NCI-H526 treated with DMSO at 0.1 percent for 48 hours (cell line): ENCODE results near the gene USP8.
"Not testable (repeated sequence)": the region's sequence is repeated elsewhere in the genome, so short reads cannot be mapped to it uniquely, and the experiment has no call there.

Experiments
- DNase-seq: peaks from one replicate; lab custom pipeline; 2025; lab: John Stamatoyannopoulos, UW

Gene USP8

GRCh38 chr15:50440932-50441331 lies 16.7 kb downstream of the USP8 start:
- DNase-seq = no peak

DNA sequence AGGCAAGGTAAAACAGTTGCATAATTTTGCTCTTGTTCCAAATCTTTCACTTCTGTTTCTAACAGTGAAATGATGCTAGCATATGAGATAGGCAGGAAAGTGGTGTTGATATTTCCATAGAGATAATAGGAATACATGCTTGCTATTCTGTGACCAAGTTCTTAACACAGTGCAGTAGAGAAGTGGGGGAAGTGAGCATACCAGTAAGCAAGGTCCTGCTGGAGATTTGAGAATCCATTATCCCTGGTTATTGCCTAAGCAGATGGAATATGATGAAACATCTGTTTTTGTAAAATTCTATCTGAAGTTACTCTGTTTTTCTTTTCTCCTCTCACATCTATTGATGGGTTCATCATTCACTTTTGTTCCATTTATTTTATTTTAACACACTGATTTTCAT lies 28.7 kb downstream of the USP8 start:
- DNase-seq = no peak

GRCh38 chr15:50458348-50459112 lies 34.3 kb downstream of the USP8 start:
- no peak for DNase-seq

GRCh38 chr15:50463423-50464358 lies 39.5 kb downstream of the USP8 start:
- DNase-seq = no peak

GRCh38 chr15:50471072-50471471 lies 46.9 kb downstream of the USP8 start:
- no peak for DNase-seq

GRCh38 chr15:50476143-50476542 lies 51.9 kb downstream of the USP8 start:
- DNase-seq = no peak

- no peak for DNase-seq
Measured at GRCh38 chr15:50484781-50485180, 60.6 kb downstream of the USP8 start.

GRCh38 chr15:50485389-50485788 lies 61.2 kb downstream of the USP8 start:
- no peak for DNase-seq

DNA sequence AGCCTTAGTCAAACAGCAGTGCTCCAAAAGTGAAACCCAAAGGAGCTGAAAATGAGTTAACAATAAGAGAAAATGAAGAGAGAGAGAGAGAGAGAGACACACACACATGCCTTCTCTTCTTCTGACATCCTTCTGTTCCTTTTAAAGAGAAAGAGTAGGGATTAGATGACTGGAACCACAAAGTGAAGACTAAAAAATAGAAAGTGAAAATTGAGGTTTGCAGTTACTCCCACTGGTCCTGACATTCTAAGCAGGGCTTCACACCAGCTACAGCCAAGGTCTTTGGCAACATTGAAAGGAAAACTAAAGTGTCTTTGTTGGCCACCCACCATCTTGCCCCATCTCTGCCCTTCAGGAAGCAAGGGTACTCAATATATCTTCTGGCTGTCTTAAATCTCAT lies 63.1 kb downstream of the USP8 start:
- no peak for DNase-seq

GRCh38 chr15:50493625-50494024 lies 69.4 kb downstream of the USP8 start:
- no peak for DNase-seq

DNA sequence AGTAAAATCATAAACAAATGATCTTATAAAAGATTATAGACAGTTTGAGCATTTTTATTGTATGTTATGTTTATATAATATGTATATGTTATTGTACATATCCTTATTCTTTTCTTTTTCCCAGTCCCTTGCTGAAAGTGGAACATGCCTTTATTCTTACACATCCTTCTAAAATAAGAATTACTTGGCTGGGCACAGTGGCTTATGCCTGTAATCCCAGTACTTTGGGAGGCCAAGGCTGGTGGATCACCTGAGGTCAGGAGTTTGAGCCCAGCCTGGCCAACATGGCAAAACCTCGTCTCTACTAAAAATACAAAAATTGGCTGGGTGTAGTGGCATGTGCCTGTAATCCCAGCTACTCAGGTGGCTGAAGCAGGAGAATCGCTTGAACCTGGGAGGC lies 70.3 kb downstream of the USP8 start:
- not testable (repeated sequence) for DNase-seq

DNA sequence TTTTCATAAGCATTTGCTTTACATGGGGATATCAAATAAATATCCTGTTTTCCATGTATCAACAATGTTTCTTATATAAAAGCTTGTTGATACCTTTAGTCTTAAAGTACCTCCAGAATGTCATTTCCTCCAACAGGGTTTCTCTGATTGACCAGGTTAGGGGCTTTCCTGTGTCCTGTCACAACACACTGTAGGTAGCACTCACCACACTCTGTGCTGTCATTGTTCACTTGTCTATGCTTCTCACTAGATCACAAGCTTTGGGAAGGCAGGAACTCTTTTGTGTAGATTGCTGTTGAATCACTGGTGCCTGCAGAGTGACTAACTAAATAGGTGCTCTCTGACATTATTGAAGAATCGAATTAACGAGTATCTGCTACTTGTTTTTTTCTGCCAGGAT lies 72.5 kb downstream of the USP8 start:
- DNase-seq = no peak

- no peak for DNase-seq
Measured at GRCh38 chr15:50500352-50500751, 76.1 kb downstream of the USP8 start.

GRCh38 chr15:50501815-50502214 lies 77.6 kb downstream of the USP8 start:
- no peak for DNase-seq

- DNase-seq = no peak
Measured at GRCh38 chr15:50503144-50503543, 78.9 kb downstream of the USP8 start.

GRCh38 chr15:50505656-50506055 lies 81.5 kb downstream of the USP8 start:
- DNase-seq = not testable (repeated sequence)

DNA sequence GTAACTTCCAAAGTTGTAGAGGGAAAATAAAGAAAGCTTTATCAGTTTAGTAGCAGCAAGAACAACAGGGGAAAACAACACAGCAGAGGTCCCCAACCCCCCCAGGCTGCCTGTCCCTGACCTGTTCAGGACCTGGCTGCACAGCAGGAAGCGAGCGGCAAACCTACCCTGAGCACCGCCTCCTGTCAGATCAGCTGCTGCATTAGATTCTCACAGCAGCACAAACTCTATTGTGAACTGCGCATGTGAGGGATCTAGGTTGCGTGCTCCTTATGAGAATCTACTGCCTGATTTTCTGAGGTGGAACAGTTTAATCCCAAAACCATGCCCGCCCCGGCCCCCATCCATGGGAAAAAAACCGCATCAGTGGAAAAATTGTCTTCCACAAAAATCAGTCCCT lies 81.9 kb downstream of the USP8 start:
- DNase-seq = no peak

DNA sequence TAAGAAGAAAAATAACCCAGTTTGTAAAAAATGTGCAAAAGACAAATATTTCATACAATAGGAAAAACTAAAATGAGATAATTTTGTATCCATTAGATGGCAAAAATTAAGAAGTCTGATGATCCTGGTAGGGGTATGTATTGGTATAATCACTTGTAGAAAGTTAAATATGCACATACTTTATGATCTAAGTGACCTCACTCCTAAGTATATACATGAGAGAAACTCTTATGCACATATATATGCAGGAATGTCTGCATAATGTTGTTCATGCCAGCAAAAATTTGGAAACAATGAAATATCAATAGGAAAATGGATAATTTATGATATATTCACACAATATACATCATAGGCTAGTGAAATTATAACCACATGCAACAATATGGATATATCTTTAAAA lies 88.8 kb downstream of the USP8 start:
- no peak for DNase-seq

- DNase-seq = no peak
Measured at GRCh38 chr15:50519740-50520425, 95.7 kb downstream of the USP8 start.

GRCh38 chr15:50523851-50524251 lies 99.6 kb downstream of the USP8 start:
- DNase-seq = no peak

DNA sequence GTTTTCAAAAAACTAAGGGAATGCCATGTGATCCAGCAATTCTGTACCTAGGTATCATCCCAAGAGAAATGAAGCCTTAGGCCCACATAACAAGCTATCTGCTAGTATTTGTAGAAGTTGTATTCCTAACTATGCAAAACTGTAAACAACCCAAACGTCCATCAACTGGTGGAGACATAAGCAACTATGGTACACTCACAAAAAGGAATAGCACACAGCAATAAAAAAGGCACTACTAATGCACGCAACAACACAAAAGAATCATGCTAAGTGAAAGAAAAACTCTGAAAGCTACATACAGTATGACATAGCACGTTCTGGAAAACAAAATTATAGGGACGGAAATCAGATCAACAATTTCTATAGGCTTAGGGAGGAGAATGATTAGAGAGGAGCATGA lies 107.0 kb downstream of the USP8 start:
- DNase-seq = no peak

GRCh38 chr15:50531766-50532165 lies 107.6 kb downstream of the USP8 start:
- no peak for DNase-seq

GRCh38 chr15:50542887-50543210 lies 118.6 kb downstream of the USP8 start:
- DNase-seq = no peak
